ENCODE results near the gene KDF1. TPM values are rescaled to one million over a fixed set of nuclear protein-coding genes. Genes with fewer than 3 reads are reported as not detected.

Gene KDF1
- polyA plus RNA-seq, 12 donors, result 0.09 to 5.0 (median 0.70) TPM; not detected in 7

- DNase-seq, result no peak
These were observed 44.9 kb downstream of the KDF1 start for GRCh38 chr1:26915204-26915842.

GRCh38 chr1:26913754-26914619 is 46.3 kb downstream of the KDF1 start, which contains the start of gene NR0B2:
NR0B2 (minus strand) TSS chr1:26913975; CDS start chr1:26913940, 35 bp downstream.
- DNase-seq, result no peak

- DNase-seq, result no peak
These were observed 46.9 kb downstream of the KDF1 start for GRCh38 chr1:26913389-26913753.

- DNase-seq, result no peak
These were observed 48.1 kb downstream of the KDF1 start for GRCh38 chr1:26912147-26912490.

GRCh38 chr1:26911399-26912146 is 48.7 kb downstream of the KDF1 start:
- DNase-seq, result no peak

GRCh38 chr1:26910343-26911160 is 49.7 kb downstream of the KDF1 start:
- no peak for DNase-seq

- no peak for DNase-seq
These were observed 50.3 kb downstream of the KDF1 start for GRCh38 chr1:26909951-26910342.

- DNase-seq, result no peak
These were observed 53.0 kb downstream of the KDF1 start for GRCh38 chr1:26907071-26907917.

- no peak for DNase-seq
These were observed 59.3 kb downstream of the KDF1 start for GRCh38 chr1:26900815-26901511.

GRCh38 chr1:26900001-26900814 is 60.1 kb downstream of the KDF1 start, which contains the start of gene GPATCH3:
GPATCH3 (minus strand) TSS chr1:26900467; CDS start chr1:26900442, 25 bp downstream.
- DNase-seq, result peak; percentile 94

Other genes starting within 250 kb of the KDF1 start
- 10 to 100 TPM in 2 of 12 donors, 1 to 10 TPM in 9, not detected in 1; 6.5 to 27.1 (median 7.9) TPM for gene PIGV, start 172.5 kb downstream of the KDF1 start, polyA plus RNA-seq (ENCODE audit: insufficient read length in 12 of 12)
- 10 to 100 TPM in 11 of 12 donors, not detected in 1; 14.5 to 32.9 (median 18.0) TPM for gene ZDHHC18, start 133.8 kb downstream of the KDF1 start, polyA plus RNA-seq (ENCODE audit: insufficient read length in 12 of 12)
- 100 to 1,000 TPM in 1 of 12 donors, 10 to 100 TPM in 2, under 1 TPM in 5, not detected in 4; 0.15 to 110 (median 0.56) TPM for gene SFN, start 97.3 kb downstream of the KDF1 start, polyA plus RNA-seq (ENCODE audit: insufficient read length in 12 of 12)
- gene GPN2, start 70.2 kb downstream of the KDF1 start, polyA plus RNA-seq (ENCODE audit: insufficient read length in 12 of 12), result 10 to 100 TPM in 10 of 12 donors, 1 to 10 TPM in 1, not detected in 1; 6.9 to 29.4 (median 19.3) TPM
- gene GPATCH3, start 60.0 kb downstream of the KDF1 start, polyA plus RNA-seq (ENCODE audit: insufficient read length in 12 of 12), result 10 to 100 TPM in 6 of 12 donors, 1 to 10 TPM in 5, not detected in 1; 7.4 to 12.3 (median 10.1) TPM
- gene NR0B2, start 46.5 kb downstream of the KDF1 start, polyA plus RNA-seq (ENCODE audit: insufficient read length in 12 of 12), result not detected
- 10 to 100 TPM in 11 of 12 donors, not detected in 1; 42.2 to 61.8 (median 53.1) TPM for gene NUDC, start 38.7 kb downstream of the KDF1 start, polyA plus RNA-seq (ENCODE audit: insufficient read length in 12 of 12)
- 1 to 10 TPM in 8 of 12 donors, under 1 TPM in 2, not detected in 2; 0.62 to 5.3 (median 1.6) TPM for gene TRNP1, start 33.2 kb upstream of the KDF1 start, polyA plus RNA-seq (ENCODE audit: insufficient read length in 12 of 12)
- 1 to 10 TPM in 2 of 12 donors, under 1 TPM in 8, not detected in 2; 0.19 to 2.5 (median 0.40) TPM for gene TENT5B, start 52.4 kb upstream of the KDF1 start, polyA plus RNA-seq (ENCODE audit: insufficient read length in 12 of 12)
- gene SLC9A1, start 194.7 kb upstream of the KDF1 start, polyA plus RNA-seq (ENCODE audit: insufficient read length in 12 of 12), result 10 to 100 TPM in 11 of 12 donors, not detected in 1; 11.4 to 39.4 (median 15.3) TPM